Right atrium auricular region (tissue), 2 donors: Measurements from ENCODE around the gene MAEA. TPM values are rescaled to one million over a fixed set of nuclear protein-coding genes. Genes with fewer than 3 reads are reported as not detected.

Experiments used
- DNase-seq: peaks from one replicate; pipeline ENCODE4 v3.0.0-alpha.2; 2019; ENCODE audit warnings: low spot score
- H3K27ac ChIP-seq, 2 donors: fragments of 200-600 bp; sonication (generic); 1 replicate in 1 of 2; 2 replicates in 1 of 2; pipeline ENCODE4 v1.5.1; 2016 to 2019
- H3K27me3 ChIP-seq, 2 donors: fragments of 200-600 bp; sonication (generic); one replicate each; pipeline versions ENCODE4 v1.5.1 to v1.6.0; 2017 to 2019
- H3K36me3 ChIP-seq: fragments of 200-600 bp; sonication (generic); one replicate; pipeline ENCODE4 v1.5.1; 2016
- H3K4me1 ChIP-seq, 2 donors: fragments of 200-600 bp; sonication (generic); one replicate each; pipeline versions ENCODE4 v1.5.1 to v1.6.0; 2017 to 2019
- H3K4me3 ChIP-seq, 2 donors: fragments of 200-600 bp; sonication (generic); 1 replicate in 1 of 2; 2 replicates in 1 of 2; pipeline ENCODE4 v1.5.1; 2017 to 2019; ENCODE audit warnings: mild to moderate bottlenecking in 1 of 2, moderate library complexity in 1 of 2
- H3K9me3 ChIP-seq, 2 donors: fragments of 200-600 bp; sonication (generic); one replicate each; pipeline ENCODE4 v1.5.1; 2019
- total RNA-seq, 2 donors: library from RNA; depleted of rRNA; stranded (reverse); fragments of >200 nt; gene quantifications; one replicate each; pipeline ENCODE4 v1.1.0, GENCODE V29; 2016
- TF ChIP-seq, protein P1 (sequence below), 2 donors: fragments of 200-600 bp; sonication (generic); IDR thresholded peaks; one replicate each; pipeline ENCODE4 v1.5.1; 2019; ENCODE audit warnings: antibody characterized with exemption in 2 of 2

The MAEA gene
- total RNA-seq, 2 donors from 2014 or later, result 46.0 to 51.7 TPM

DNA sequence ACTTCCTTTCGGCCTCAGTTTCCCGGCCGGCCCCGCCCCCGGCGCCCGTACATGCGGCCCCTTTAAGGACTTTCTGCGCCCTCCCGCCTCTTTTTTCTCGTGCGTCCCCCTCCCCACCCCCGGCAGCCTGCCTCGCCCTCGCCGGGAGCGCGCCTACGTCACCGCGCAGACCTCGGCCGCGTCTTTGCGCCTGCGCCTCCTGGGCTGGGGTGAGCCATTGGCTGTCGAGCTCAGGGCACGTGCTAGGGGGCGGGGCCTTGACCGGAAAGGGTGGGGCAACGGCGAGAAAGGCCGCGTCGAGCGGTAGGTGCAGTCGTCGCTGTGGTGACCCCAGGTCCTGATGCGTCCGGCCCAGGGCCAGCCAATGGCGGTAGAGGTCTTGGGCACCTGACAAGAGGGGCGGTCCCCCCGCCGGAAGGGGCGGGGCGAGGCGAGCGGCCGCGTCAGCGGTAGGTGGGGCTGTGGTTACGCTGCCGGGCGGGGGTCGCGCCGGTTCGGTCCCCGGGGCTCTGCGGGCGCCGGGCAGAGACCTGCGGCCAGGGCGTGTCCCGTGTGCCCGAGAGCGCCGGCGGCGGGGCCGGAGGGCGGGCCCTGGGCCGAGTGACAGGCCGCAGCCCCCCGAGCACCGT, 57.2 kb downstream of the MAEA start, which contains the start of gene UVSSA:
Gene UVSSA, plus strand, starts transcription at position 428 of the 629 bp plus-strand sequence. CDS start 884 bp downstream, outside the sequence.
- H3K27ac ChIP-seq, result peak within 1 kb of the TSS; percentile 97 to 98
- no peaks in the 10 kb centered on the region for H3K9me3 ChIP-seq
- TF ChIP-seq, protein P1, sequence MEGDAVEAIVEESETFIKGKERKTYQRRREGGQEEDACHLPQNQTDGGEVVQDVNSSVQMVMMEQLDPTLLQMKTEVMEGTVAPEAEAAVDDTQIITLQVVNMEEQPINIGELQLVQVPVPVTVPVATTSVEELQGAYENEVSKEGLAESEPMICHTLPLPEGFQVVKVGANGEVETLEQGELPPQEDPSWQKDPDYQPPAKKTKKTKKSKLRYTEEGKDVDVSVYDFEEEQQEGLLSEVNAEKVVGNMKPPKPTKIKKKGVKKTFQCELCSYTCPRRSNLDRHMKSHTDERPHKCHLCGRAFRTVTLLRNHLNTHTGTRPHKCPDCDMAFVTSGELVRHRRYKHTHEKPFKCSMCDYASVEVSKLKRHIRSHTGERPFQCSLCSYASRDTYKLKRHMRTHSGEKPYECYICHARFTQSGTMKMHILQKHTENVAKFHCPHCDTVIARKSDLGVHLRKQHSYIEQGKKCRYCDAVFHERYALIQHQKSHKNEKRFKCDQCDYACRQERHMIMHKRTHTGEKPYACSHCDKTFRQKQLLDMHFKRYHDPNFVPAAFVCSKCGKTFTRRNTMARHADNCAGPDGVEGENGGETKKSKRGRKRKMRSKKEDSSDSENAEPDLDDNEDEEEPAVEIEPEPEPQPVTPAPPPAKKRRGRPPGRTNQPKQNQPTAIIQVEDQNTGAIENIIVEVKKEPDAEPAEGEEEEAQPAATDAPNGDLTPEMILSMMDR (IDR thresholded peaks at IDR 0.05), result no peak
- H3K36me3 ChIP-seq, result peaks cover 3% of the 10 kb centered on the region
- peak within 1 kb of the TSS; percentile 74 to 99 for H3K4me3 ChIP-seq
- no peaks in the 10 kb centered on the region for H3K27me3 ChIP-seq
- peaks cover 0 to 29% of the 10 kb centered on the region in 2 donors for H3K4me1 ChIP-seq
- DNase-seq, result peak; percentile 100

GRCh38 chr4:1347410-1347864, 57.7 kb downstream of the MAEA start:
- H3K9me3 ChIP-seq, result no peaks in the 10 kb centered on the region
- H3K36me3 ChIP-seq, result peaks cover 3% of the 10 kb centered on the region
- no peaks in the 10 kb centered on the region for H3K27me3 ChIP-seq
- H3K4me3 ChIP-seq, result peak overlapping the region; percentile 67 to 99
- peak; percentile 93 for DNase-seq
- peaks cover 0 to 29% of the 10 kb centered on the region in 2 donors for H3K4me1 ChIP-seq
- peak overlapping the region; percentile 97 to 98 for H3K27ac ChIP-seq
- TF ChIP-seq, protein P1 (IDR thresholded peaks at IDR 0.05), result no peak

GRCh38 chr4:1348014-1348513, 58.4 kb downstream of the MAEA start:
- DNase-seq, result no peak
- peaks cover 0 to 29% of the 10 kb centered on the region in 2 donors for H3K4me1 ChIP-seq
- TF ChIP-seq, protein P1 (IDR thresholded peaks at IDR 0.05), result no peak

DNA sequence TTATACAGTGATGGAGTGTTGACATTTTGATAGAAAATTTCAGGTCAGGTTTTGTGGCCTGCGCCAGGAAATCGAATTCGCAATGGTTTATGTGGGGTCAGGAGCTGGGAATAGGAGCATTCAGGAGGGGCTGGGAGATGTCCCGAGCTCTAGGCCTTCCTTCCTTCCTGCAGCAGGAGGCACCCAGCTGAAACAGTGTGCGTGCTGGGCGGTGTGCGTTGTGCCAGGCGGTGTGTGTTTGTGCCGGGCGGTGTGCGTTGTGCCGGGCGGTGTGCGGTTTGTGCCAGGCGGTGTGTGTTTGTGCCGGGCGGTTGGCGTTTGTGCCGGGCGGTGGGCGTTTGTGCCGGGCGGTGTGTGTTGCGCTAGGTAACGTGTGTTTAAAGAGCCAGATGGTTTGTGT, 59.1 kb downstream of the MAEA start:
- H3K27ac ChIP-seq, result no peak overlapping the region
- H3K27me3 ChIP-seq, result no peaks in the 10 kb centered on the region
- peaks cover 3% of the 10 kb centered on the region for H3K36me3 ChIP-seq
- no peak for DNase-seq
- H3K4me1 ChIP-seq, result peaks cover 0 to 29% of the 10 kb centered on the region in 2 donors
- TF ChIP-seq, protein P1 (IDR thresholded peaks at IDR 0.05), result no peak
- H3K9me3 ChIP-seq, result no peaks in the 10 kb centered on the region
- H3K4me3 ChIP-seq, result no peak overlapping the region

More at GRCh38 chr4:1348014-1348513, 58.4 kb downstream of the MAEA start:
- Histone ChIP-seq H3K9me3 (no peaks in the 10 kb centered on the region), H3K27me3 (no peaks in the 10 kb centered on the region), H3K4me3 (peak overlapping the region; percentile 67 to 99), H3K36me3 (peaks cover 3% of the 10 kb centered on the region), H3K27ac (peak overlapping the region; percentile 97 to 98)

- Histone ChIP-seq H3K36me3 (peaks cover 3% of the 10 kb centered on the region), H3K9me3 (no peaks in the 10 kb centered on the region), H3K4me3 (no peak overlapping the region), H3K4me1 (peaks cover 0 to 29% of the 10 kb centered on the region in 2 donors), H3K27me3 (no peaks in the 10 kb centered on the region), H3K27ac (no peak overlapping the region)
- TF ChIP-seq, protein P1 (IDR thresholded peaks at IDR 0.05), result no peak
- no peak for DNase-seq
Measured at GRCh38 chr4:1349359-1350168, 59.9 kb downstream of the MAEA start.
